Brain microvascular endothelial cell (primary cell): ENCODE measurements around the gene OPN3.
A peak's percentile ranks its signal among the peaks of the same experiment; 100 is the strongest.

Experiments
- DNase-seq: peaks from one replicate; pipeline ENCODE4 v3.0.0-alpha.2; 2020
- H3K27ac ChIP-seq: fragments of 250-450 bp; sonication (Bioruptor Pico); 2 replicates; pipeline ENCODE4 v1.5.1; 2020; ENCODE audit warnings: mild to moderate bottlenecking, moderate library complexity
- H3K27me3 ChIP-seq: fragments of 250-450 bp; sonication (Bioruptor Pico); replicated peaks from 2 replicates; pipeline ENCODE4 v1.5.1; 2020; ENCODE audit warnings: mild to moderate bottlenecking
- H3K36me3 ChIP-seq: fragments of 250-450 bp; sonication (Bioruptor Pico); replicated peaks from 2 replicates; pipeline ENCODE4 v1.5.1; 2020; ENCODE audit warnings: mild to moderate bottlenecking
- H3K4me3 ChIP-seq: 2 replicates; pipeline ENCODE4 v1.5.1; 2011; ENCODE audit warnings: low read depth, mild to moderate bottlenecking, control low read depth, low read length, moderate library complexity
- in situ Hi-C: cut with HindIII; loops from 2 replicates; pipeline ENCODE4 v1.10.0; 2017; ENCODE audit warnings: low sequenced_read_pairs, low pct_ligation_motif_present
- TF ChIP-seq, protein P1 (sequence below): IDR thresholded peaks from 2 replicates; pipeline ENCODE4 v1.5.1; 2011; ENCODE audit warnings: low read depth, mild to moderate bottlenecking, moderate library complexity, low read length, control low read depth, inconsistent platforms; ENCODE audit errors: missing control alignments

Gene OPN3

GRCh38 chr1:241612533-241613477, 27.4 kb downstream of the OPN3 start:
- H3K27ac ChIP-seq, result peak overlapping the region; percentile 81
- in situ Hi-C loops, result no loop called here
- peak; percentile 92 for DNase-seq
- H3K36me3 ChIP-seq, result no peaks in the 10 kb centered on the region
- no peak overlapping the region for H3K4me3 ChIP-seq
- no peaks in the 10 kb centered on the region for H3K27me3 ChIP-seq
- TF ChIP-seq, protein P1, sequence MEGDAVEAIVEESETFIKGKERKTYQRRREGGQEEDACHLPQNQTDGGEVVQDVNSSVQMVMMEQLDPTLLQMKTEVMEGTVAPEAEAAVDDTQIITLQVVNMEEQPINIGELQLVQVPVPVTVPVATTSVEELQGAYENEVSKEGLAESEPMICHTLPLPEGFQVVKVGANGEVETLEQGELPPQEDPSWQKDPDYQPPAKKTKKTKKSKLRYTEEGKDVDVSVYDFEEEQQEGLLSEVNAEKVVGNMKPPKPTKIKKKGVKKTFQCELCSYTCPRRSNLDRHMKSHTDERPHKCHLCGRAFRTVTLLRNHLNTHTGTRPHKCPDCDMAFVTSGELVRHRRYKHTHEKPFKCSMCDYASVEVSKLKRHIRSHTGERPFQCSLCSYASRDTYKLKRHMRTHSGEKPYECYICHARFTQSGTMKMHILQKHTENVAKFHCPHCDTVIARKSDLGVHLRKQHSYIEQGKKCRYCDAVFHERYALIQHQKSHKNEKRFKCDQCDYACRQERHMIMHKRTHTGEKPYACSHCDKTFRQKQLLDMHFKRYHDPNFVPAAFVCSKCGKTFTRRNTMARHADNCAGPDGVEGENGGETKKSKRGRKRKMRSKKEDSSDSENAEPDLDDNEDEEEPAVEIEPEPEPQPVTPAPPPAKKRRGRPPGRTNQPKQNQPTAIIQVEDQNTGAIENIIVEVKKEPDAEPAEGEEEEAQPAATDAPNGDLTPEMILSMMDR, result no peak

DNA sequence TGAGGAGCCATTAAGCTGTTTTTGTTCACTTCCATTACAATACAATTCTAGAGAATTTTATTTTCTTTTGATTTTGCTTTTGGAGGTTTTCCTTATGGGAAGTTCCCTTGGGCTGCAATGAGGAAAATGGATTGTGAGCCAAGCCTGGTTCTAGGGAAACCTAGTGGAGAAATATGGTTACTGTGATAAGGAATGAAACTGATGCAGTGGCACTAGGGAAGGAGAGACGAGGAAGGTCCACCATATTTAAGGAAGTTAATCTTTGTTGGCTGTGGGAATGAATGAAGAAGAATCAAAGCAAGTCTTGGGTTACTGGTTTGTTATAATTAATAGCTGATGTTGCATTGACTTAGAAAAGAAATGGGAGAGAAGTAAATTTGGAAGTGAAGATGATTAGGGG, 28.4 kb downstream of the OPN3 start:
- Histone ChIP-seq H3K4me3 (no peak overlapping the region), H3K36me3 (no peaks in the 10 kb centered on the region), H3K27me3 (no peaks in the 10 kb centered on the region), H3K27ac (peak overlapping the region; percentile 81)
- DNase-seq, result no peak
- TF ChIP-seq, protein P1, result peak; percentile 4
- in situ Hi-C loops, result no loop called here

GRCh38 chr1:241611063-241611462, 29.1 kb downstream of the OPN3 start:
- H3K4me3 ChIP-seq, result no peak overlapping the region
- peak; percentile 54 for DNase-seq
- no peaks in the 10 kb centered on the region for H3K36me3 ChIP-seq
- H3K27me3 ChIP-seq, result no peaks in the 10 kb centered on the region
- H3K27ac ChIP-seq, result peak overlapping the region; percentile 81
- TF ChIP-seq, protein P1, result peak; percentile 44
- in situ Hi-C loops, result no loop called here

GRCh38 chr1:241610056-241610815, 29.9 kb downstream of the OPN3 start:
- TF ChIP-seq, protein P1, result no peak
- no peak overlapping the region for H3K4me3 ChIP-seq
- peak; percentile 37 for DNase-seq
- H3K27me3 ChIP-seq, result no peaks in the 10 kb centered on the region
- H3K36me3 ChIP-seq, result no peaks in the 10 kb centered on the region
- H3K27ac ChIP-seq, result no peak overlapping the region
- in situ Hi-C loops, result no loop called here

GRCh38 chr1:241608379-241609033, 31.7 kb downstream of the OPN3 start:
- Histone ChIP-seq H3K27me3 (no peaks in the 10 kb centered on the region), H3K27ac (peak overlapping the region; percentile 16), H3K36me3 (no peaks in the 10 kb centered on the region), H3K4me3 (no peak overlapping the region)
- peak; percentile 66 for DNase-seq
- TF ChIP-seq, protein P1, result no peak
- in situ Hi-C loops, result no loop called here
